Smooth muscle cell (in vitro differentiated cells): ENCODE measurements around the gene ERP44. TPM values are rescaled to one million over a fixed set of nuclear protein-coding genes. Genes with fewer than 3 reads are reported as not detected.

Experiments used
- DNase-seq: peaks from one replicate; lab custom pipeline; 2025; ENCODE audit not compliant: unreplicated experiment; lab: John Stamatoyannopoulos, UW
- H2AFZ ChIP-seq: fragments of 200-600 bp; sonication (generic); 2 replicates; pipeline ENCODE4 v1.6.0; 2016; ENCODE audit warnings: antibody characterized with exemption, low read depth, mild to moderate bottlenecking
- H3F3A ChIP-seq: fragments of 200-600 bp; sonication (generic); 2 replicates; pipeline ENCODE4 v1.6.0; 2017; ENCODE audit warnings: antibody characterized with exemption, low read depth
- H3K27ac ChIP-seq: fragments of 200-600 bp; sonication (generic); 2 replicates; pipeline ENCODE4 v1.5.1; 2016; ENCODE audit warnings: low read depth, mild to moderate bottlenecking
- H3K27me3 ChIP-seq: fragments of 200-600 bp; sonication (generic); 2 replicates; pipeline ENCODE4 v1.6.1; 2016; ENCODE audit warnings: low read depth, mild to moderate bottlenecking
- H3K36me3 ChIP-seq: fragments of 200-600 bp; sonication (generic); 2 replicates; pipeline ENCODE4 v1.5.1; 2016; ENCODE audit warnings: low read depth
- H3K4me1 ChIP-seq: fragments of 200-600 bp; sonication (generic); 2 replicates; pipeline ENCODE4 v1.5.1; 2016; ENCODE audit warnings: low read depth
- H3K4me2 ChIP-seq: fragments of 200-600 bp; sonication (generic); 2 replicates; pipeline ENCODE4 v1.6.0; 2016; ENCODE audit warnings: mild to moderate bottlenecking
- H3K4me3 ChIP-seq: fragments of 200-600 bp; sonication (generic); 2 replicates; pipeline ENCODE4 v1.5.1; 2016; ENCODE audit warnings: mild to moderate bottlenecking
- H3K79me2 ChIP-seq: fragments of 200-600 bp; sonication (generic); 2 replicates; pipeline ENCODE4 v1.6.0; 2016; ENCODE audit warnings: low read depth, mild to moderate bottlenecking
- H3K9ac ChIP-seq: fragments of 200-600 bp; sonication (generic); 2 replicates; pipeline ENCODE4 v1.6.0; 2016; ENCODE audit warnings: low read depth
- H3K9me3 ChIP-seq: fragments of 200-600 bp; sonication (generic); replicated peaks from 2 replicates; pipeline ENCODE4 v1.5.1; 2016; ENCODE audit warnings: low read depth
- H4K20me1 ChIP-seq: fragments of 200-600 bp; sonication (generic); 2 replicates; pipeline ENCODE4 v1.6.0; 2016; ENCODE audit warnings: low read depth
- WGBS: methylation state at CpG from one replicate; pipeline ENCODE4 v1.1.7; 2016; ENCODE audit warnings: low lambda C conversion rate; 5-methylcytosine and 5-hydroxymethylcytosine counted together
- polyA plus RNA-seq: library from polyadenylated mRNA; unstranded; fragments of >200 nt; fragmentation: Nextera tagmentation; extraction: Ambion mirVana; gene quantifications from 2 replicates; pipeline ENCODE4 v1.2.1, GENCODE V29; 2016
- total RNA-seq: library from RNA; depleted of rRNA; stranded (reverse); fragments of >200 nt; gene quantifications from 2 replicates; pipeline ENCODE4 v1.2.3, GENCODE V29; 2014
- TF ChIP-seq, protein P1 (sequence below): fragments of 200-600 bp; sonication (generic); IDR thresholded peaks from 2 replicates; pipeline ENCODE4 v1.5.1; 2017; ENCODE audit warnings: borderline replicate concordance, mild to moderate bottlenecking, antibody characterized with exemption; ENCODE audit not compliant: insufficient read depth, poor library complexity, severe bottlenecking

The ERP44 gene
- total and polyA plus RNA-seq, 2 experiments from 2014 or later, result 32.0 to 38.5 TPM

DNA sequence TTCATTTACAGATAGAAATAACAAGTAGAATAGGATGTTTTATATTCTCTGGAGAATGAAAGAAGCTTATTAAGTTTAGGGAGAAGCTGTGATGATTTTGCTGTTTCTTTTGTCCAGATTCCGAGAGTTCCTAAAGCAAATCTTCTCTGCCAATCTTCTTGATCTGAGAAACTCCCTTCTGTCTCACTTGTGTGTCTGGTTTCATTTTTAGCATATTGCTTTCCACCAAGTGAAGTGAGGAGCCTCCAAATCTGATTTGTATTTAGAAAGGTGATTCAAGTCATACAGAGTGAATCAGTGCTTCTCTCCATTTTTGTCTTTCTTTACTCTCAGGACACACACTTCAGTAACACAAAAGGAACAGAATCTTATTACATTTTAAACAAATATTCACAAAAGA, 144.0 kb downstream of the ERP44 start:
- WGBS, result 84% methylated on average over 1 of the region's 1 CpG
- Histone ChIP-seq H3K79me2 (peaks cover 3% of the 10 kb centered on the region), H3K4me2 (no peak overlapping the region), H3K9ac (no peak overlapping the region), H3K27ac (no peak overlapping the region), H3F3A (no peaks in the 10 kb centered on the region), H4K20me1 (no peaks in the 10 kb centered on the region), H3K36me3 (no peaks in the 10 kb centered on the region), H3K4me3 (no peak overlapping the region), H3K27me3 (no peaks in the 10 kb centered on the region), H3K4me1 (no peaks in the 10 kb centered on the region), H2AFZ (no peak overlapping the region), H3K9me3 (no peaks in the 10 kb centered on the region)
- TF ChIP-seq, protein P1, sequence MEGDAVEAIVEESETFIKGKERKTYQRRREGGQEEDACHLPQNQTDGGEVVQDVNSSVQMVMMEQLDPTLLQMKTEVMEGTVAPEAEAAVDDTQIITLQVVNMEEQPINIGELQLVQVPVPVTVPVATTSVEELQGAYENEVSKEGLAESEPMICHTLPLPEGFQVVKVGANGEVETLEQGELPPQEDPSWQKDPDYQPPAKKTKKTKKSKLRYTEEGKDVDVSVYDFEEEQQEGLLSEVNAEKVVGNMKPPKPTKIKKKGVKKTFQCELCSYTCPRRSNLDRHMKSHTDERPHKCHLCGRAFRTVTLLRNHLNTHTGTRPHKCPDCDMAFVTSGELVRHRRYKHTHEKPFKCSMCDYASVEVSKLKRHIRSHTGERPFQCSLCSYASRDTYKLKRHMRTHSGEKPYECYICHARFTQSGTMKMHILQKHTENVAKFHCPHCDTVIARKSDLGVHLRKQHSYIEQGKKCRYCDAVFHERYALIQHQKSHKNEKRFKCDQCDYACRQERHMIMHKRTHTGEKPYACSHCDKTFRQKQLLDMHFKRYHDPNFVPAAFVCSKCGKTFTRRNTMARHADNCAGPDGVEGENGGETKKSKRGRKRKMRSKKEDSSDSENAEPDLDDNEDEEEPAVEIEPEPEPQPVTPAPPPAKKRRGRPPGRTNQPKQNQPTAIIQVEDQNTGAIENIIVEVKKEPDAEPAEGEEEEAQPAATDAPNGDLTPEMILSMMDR, result no peak
- DNase-seq, result no peak

DNA sequence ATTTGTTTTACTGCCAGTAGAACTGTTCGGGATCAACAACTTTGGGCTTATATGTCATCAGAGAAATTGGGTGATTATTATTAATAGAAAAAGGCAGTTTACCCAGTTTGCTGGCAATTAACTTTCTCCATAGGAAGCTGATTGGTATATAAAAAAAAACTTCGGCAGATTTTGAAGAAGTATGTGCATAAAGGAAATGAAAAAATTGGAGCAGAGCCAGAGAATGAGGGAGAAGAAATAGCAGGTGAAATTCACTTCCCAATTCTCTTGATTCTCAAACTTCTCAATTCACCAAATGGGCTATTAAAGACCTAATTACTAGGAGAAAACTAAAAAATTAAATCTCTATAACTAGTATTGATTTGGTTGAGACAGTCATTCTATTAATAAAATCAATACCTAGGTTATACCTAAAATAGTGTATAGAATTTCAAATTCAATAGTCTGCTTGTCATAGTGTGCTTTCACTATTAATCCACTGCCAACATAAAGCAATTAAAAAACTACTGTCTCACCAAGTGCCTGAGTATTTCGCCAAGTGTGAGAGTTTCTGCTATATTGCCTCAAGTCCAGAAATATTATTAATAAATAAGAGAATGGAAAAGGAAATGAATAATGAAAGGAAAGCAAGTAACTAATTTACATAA, 144.8 kb downstream of the ERP44 start:
- H3K27me3 ChIP-seq, result no peaks in the 10 kb centered on the region
- peaks cover 3% of the 10 kb centered on the region for H3K79me2 ChIP-seq
- no peak overlapping the region for H3K4me3 ChIP-seq
- H3K4me2 ChIP-seq, result no peak overlapping the region
- H3K9me3 ChIP-seq, result no peaks in the 10 kb centered on the region
- no peaks in the 10 kb centered on the region for H3K4me1 ChIP-seq
- no peak for DNase-seq
- H2AFZ ChIP-seq, result no peak overlapping the region
- no peaks in the 10 kb centered on the region for H3F3A ChIP-seq
- TF ChIP-seq, protein P1, result no peak
- WGBS, result 97% methylated on average over 3 of the region's 3 CpGs
- no peaks in the 10 kb centered on the region for H3K36me3 ChIP-seq
- no peak overlapping the region for H3K9ac ChIP-seq
- H3K27ac ChIP-seq, result no peak overlapping the region
- H4K20me1 ChIP-seq, result no peaks in the 10 kb centered on the region

DNA sequence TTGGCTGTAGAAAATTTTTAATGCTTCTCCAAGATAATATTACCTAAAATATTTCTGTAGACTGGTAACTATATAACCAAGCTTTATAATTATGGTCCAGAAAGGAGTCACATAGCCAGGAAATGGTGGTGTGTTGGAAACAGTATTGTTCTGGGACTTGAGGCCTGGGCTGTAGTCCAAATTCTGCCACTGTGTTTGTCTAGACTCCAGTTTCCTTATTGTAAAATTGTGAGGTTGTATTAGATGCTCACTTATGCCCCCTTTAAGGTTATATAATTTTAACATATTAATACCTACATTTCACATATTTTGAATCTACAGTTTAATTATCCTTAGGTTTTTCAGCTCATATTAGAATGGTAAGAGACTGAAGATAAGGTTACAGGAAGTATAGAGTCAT, 149.9 kb downstream of the ERP44 start:
- no peak overlapping the region for H3K4me2 ChIP-seq
- DNase-seq, result no peak
- H3F3A ChIP-seq, result no peaks in the 10 kb centered on the region
- no peak overlapping the region for H3K4me3 ChIP-seq
- H3K27me3 ChIP-seq, result no peaks in the 10 kb centered on the region
- no peaks in the 10 kb centered on the region for H3K9me3 ChIP-seq
- H4K20me1 ChIP-seq, result peaks cover 15% of the 10 kb centered on the region
- H3K27ac ChIP-seq, result no peak overlapping the region
- no peak overlapping the region for H3K9ac ChIP-seq
- TF ChIP-seq, protein P1, result no peak
- H3K79me2 ChIP-seq, result peaks cover 11% of the 10 kb centered on the region
- H3K4me1 ChIP-seq, result no peaks in the 10 kb centered on the region
- H3K36me3 ChIP-seq, result no peaks in the 10 kb centered on the region
- H2AFZ ChIP-seq, result no peak overlapping the region

DNA sequence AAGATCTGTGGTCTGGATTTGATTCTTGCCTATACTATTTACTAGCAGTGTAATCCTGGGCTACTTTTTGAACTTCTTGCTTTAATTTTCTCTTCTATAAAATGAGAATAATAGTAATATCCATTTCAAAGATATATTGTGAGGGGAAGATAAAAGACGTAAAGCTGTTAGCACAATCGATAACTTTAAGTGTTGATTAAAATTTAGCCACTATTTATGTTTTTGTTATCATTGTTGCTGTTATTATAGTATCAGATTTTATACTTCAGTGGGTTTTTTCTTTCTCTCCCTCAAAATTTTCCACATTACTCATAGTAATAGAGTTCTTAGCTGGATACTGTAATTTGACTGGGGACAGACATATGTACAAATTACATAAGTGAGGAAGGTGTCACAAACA, 150.3 kb downstream of the ERP44 start:
- Histone ChIP-seq H3K27me3 (no peaks in the 10 kb centered on the region), H3F3A (no peaks in the 10 kb centered on the region), H3K4me2 (no peak overlapping the region), H4K20me1 (peaks cover 15% of the 10 kb centered on the region), H3K9me3 (no peaks in the 10 kb centered on the region), H3K36me3 (no peaks in the 10 kb centered on the region), H3K9ac (no peak overlapping the region), H3K4me3 (no peak overlapping the region), H2AFZ (no peak overlapping the region), H3K79me2 (peaks cover 13% of the 10 kb centered on the region), H3K4me1 (no peaks in the 10 kb centered on the region), H3K27ac (no peak overlapping the region)
- 98% methylated on average over 2 of the region's 2 CpGs for WGBS
- TF ChIP-seq, protein P1, result no peak
- DNase-seq, result no peak
